ENCODE results near the gene ZMAT3. TPM values are rescaled to one million over a fixed set of nuclear protein-coding genes. Genes with fewer than 3 reads are reported as not detected.
A peak's percentile ranks its signal among the peaks of the same experiment; 100 is the strongest.

The ZMAT3 gene
- total RNA-seq, 2 experiments from 2014 or later, result 9.5 to 9.9 TPM

DNA sequence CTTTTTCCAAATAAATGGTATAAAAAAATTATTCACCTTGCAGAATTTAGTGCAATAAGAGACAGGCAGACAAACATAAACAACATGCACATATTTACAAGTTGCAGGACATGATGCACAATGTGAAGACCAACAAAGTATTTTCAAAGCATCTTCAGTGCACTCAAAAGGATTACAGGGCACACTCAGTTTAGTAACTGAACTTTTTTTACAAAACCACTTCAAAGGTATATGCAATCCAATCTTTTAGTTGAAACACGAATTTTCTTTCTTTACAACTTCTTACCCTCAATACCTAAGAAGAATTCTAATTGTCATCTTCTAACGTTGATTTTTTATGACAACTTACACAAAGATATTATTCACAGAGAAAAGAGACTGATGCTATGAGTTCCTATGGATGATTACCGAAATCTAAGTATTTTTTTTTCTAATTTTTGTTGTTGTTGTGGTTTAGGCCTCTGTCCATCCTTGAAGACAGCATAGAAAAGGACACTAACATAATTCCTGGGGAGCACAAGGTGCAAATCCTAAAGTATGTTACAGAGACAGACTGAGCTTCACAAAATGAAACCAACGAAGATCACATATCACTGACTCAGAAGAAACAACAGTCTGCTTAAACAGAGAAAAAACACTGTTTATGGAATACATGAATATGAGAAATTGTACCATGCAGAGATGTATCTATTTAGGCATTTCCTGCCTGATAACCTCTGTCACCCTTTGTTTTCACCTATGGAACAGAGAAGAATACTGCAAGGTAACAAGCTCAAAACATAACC lies 50.3 kb downstream of the ZMAT3 start:
- ChIA-PET CTCF (interaction anchor here (0.6 to 2.7 kb wide), 2 partner anchors 294 to 300 kb away, joined by 3 to 14 read pairs; no protein-coding TSS in a partner anchor), POLR2A (interaction anchor here (0.9 kb wide), 1 partner anchor 626 kb away, joined by 3 read pairs; no protein-coding TSS in a partner anchor)
- Mint-ChIP-seq H3K36me3 (ENCODE audit: low read depth) (peaks cover 3% of the 10 kb centered on the region), H3K4me3 (peak overlapping the region; percentile 53), H3K27ac (peak overlapping the region; percentile 80), H3K4me1 (peaks cover 34% of the 10 kb centered on the region), H3K9me3 (ENCODE audit: low read depth) (no peaks in the 10 kb centered on the region), H3K27me3 (no peaks in the 10 kb centered on the region)
- DNase-seq (no peak), ATAC-seq (peak; percentile 67)
- intact Hi-C loops (cut with DNase I, micrococcal nuclease), result no loop called here

DNA sequence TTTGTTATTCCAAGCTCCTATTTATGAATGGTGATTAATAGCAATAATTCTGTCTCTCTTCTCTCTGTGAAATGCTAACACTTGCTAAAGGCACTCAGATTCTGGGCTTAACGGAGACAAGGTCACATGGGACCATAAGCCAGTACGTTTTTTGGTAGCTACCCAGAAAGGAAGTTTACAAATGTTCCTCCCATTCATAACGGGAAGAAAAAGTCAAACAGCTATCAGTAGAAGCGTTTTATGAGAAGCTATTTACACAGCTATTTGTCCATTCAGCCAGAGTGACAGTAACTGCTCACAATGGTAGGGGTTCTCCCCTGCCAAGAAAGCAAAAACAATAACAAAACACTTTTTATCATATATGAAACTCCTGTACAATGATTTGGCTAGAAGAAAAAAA lies 51.5 kb downstream of the ZMAT3 start:
- peaks cover 44% of the 10 kb centered on the region for H3K4me1 Mint-ChIP-seq
- peak overlapping the region; percentile 80 for H3K27ac Mint-ChIP-seq
- no peaks in the 10 kb centered on the region for H3K27me3 Mint-ChIP-seq
- intact Hi-C loops (cut with DNase I, micrococcal nuclease), result no loop called here
- no peaks in the 10 kb centered on the region for H3K9me3 Mint-ChIP-seq (ENCODE audit: low read depth)
- H3K4me3 Mint-ChIP-seq, result peak overlapping the region; percentile 14
- peak; percentile 21 for ATAC-seq
- peaks cover 3% of the 10 kb centered on the region for H3K36me3 Mint-ChIP-seq (ENCODE audit: low read depth)
- DNase-seq, result no peak
- ChIA-PET CTCF (interaction anchor here (0.9 to 2.7 kb wide), 6 partner anchors 9 to 302 kb away, joined by 3 to 14 read pairs (median 6); no protein-coding TSS in a partner anchor), POLR2A (no interaction called here)

DNA sequence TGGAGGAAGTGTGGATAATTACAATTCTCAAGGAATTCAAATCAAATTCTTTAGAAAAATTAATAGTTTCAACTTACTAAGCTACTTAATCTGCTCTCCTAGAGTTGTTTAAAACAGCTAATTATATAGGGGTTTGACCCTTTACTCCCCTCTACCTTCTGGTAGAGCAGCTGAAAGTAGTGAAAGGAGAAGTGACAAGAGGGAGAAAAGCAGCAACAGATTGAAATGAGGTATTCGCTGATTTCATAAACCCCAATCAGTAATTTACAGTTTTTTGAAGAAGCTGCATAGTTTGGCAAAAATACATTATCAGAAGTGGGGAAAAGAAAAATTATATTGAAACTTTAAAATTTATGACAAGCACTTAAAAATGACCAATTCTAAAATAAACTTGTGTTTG lies 52.8 kb downstream of the ZMAT3 start:
- peaks cover 45% of the 10 kb centered on the region for H3K4me1 Mint-ChIP-seq
- ATAC-seq (no peak), DNase-seq (no peak)
- CTCF ChIA-PET, result interaction anchor here (0.6 to 1.9 kb wide), 4 partner anchors 21 to 303 kb away, joined by 3 to 9 read pairs (median 3); partner anchors contain the start of gene PIK3CA
- intact Hi-C loops (cut with DNase I, micrococcal nuclease), result loop anchor here (5.0 kb wide), 2 partner anchors 543 to 583 kb away; partner anchors contain the start of genes ACTL6A (in 1 of the 2), MRPL47 (in 1 of the 2) and NDUFB5 (in 1 of the 2)
- H3K36me3 Mint-ChIP-seq (ENCODE audit: low read depth), result peaks cover 3% of the 10 kb centered on the region
- no peak overlapping the region for H3K27ac Mint-ChIP-seq
- POLR2A ChIA-PET, result no interaction called here
- H3K27me3 Mint-ChIP-seq, result no peaks in the 10 kb centered on the region
- no peaks in the 10 kb centered on the region for H3K9me3 Mint-ChIP-seq (ENCODE audit: low read depth)
- no peak overlapping the region for H3K4me3 Mint-ChIP-seq

DNA sequence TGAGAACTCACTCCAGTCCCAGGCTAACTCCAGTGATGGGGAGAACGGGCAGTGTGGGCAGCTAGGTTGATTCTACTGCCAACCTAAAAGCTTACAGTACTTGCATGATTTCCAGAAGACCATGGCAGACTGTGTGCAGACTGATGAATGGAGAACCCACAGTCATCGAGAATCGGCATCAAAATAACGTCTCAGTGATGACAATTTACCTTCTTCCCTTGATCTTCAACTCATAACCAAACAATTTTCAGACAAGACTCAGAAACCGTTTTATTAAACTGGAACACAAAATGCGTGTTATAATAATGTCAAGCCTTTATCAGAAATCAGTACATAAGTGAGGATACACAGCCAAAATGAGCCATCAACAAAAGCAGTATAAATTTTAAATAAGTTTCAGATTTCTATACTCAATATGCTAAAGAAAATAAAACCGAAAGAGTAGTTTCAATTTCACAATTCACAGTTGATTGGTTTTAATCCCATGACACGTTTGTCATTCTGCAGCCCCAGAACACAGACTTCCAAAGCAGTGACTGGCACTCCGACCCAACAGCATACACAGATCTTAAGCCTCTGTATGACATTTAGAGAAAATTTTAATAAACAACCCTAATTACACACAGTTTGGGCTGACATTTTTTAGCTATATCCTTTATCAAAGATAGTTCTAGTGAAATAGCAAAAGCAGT lies 54.5 kb downstream of the ZMAT3 start:
- DNase-seq (peak; percentile 25), ATAC-seq (peak; percentile 31)
- ChIA-PET POLR2A (no interaction called here), CTCF (interaction anchor here (0.6 to 2.4 kb wide), 5 partner anchors 8 to 298 kb away, joined by 3 to 17 read pairs (median 4); no protein-coding TSS in a partner anchor)
- no peaks in the 10 kb centered on the region for H3K27me3 Mint-ChIP-seq
- peak overlapping the region; percentile 55 for H3K4me3 Mint-ChIP-seq
- H3K36me3 Mint-ChIP-seq (ENCODE audit: low read depth), result peaks cover 3% of the 10 kb centered on the region
- no peak overlapping the region for H3K27ac Mint-ChIP-seq
- H3K9me3 Mint-ChIP-seq (ENCODE audit: low read depth), result no peaks in the 10 kb centered on the region
- H3K4me1 Mint-ChIP-seq, result peaks cover 48% of the 10 kb centered on the region
- intact Hi-C loops (cut with DNase I, micrococcal nuclease), result loop anchor here (1.0 to 5.0 kb wide), 3 partner anchors 54 to 585 kb away; partner anchors contain the start of genes ACTL6A (in 1 of the 2), MRPL47 (in 1 of the 2), NDUFB5 (in 1 of the 2) and ZMAT3 (in 1 of the 2)

DNA sequence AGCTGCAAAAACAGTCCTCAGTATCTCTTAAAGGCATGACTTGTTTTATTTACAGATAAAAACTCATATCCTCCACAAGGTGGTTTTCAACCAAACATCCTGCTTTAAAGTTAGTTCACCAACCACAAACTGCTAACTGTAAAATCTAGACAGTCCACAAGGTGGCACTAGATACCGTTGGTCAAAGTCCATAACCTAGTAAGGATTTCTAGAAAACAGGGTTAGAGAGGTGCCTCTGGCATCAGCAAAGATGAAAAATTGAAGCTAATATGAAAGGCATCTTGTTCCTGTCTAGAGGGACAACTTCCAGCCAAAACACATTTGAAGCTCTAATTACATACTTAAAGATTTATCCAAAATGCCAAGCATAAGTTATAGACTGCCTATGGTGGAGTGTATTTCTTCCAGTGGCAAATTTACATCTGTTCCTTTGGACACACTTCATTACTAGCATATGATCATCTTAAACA lies 56.0 kb downstream of the ZMAT3 start:
- ChIA-PET POLR2A (interaction anchor here (0.6 kb wide), 1 partner anchor 15 kb away, joined by 3 read pairs; no protein-coding TSS in a partner anchor), CTCF (interaction anchor here (0.6 to 2.4 kb wide), 35 partner anchors 9 to 546 kb away, joined by 3 to 17 read pairs (median 4); partner anchors contain the start of genes MFN1 and ZNF639)
- H3K9me3 Mint-ChIP-seq (ENCODE audit: low read depth), result no peaks in the 10 kb centered on the region
- H3K4me3 Mint-ChIP-seq, result no peak overlapping the region
- H3K4me1 Mint-ChIP-seq, result peaks cover 35% of the 10 kb centered on the region
- ATAC-seq (peak; percentile 83), DNase-seq (peak; percentile 65)
- peaks cover 3% of the 10 kb centered on the region for H3K36me3 Mint-ChIP-seq (ENCODE audit: low read depth)
- intact Hi-C loops (cut with DNase I, micrococcal nuclease), result loop anchor here (1.0 to 5.0 kb wide), 8 partner anchors 15 to 587 kb away; partner anchors contain the start of genes ACTL6A (in 2 of the 2), MRPL47 (in 1 of the 2), NDUFB5 (in 1 of the 2) and ZMAT3 (in 1 of the 2)
- no peak overlapping the region for H3K27ac Mint-ChIP-seq
- H3K27me3 Mint-ChIP-seq, result peaks cover 4% of the 10 kb centered on the region

DNA sequence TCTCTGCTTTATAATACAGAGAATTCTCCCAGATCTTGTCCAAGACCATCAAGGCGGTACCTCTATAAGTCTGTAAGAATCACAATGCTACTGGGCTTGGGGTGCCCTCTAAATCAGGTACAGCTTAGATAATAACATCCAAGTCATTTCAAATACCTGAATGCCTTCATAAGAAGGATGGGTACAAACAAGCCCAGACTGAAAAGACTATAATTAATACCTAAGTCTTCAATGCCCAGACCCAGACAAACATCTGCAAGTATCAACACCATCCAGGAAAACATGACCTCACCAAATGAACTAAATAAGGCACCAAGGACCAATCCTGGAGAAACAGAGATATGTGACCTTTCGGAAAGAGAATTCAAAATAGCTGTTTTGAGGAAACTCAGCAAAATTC lies 65.9 kb downstream of the ZMAT3 start:
- ChIA-PET CTCF (interaction anchor here (0.6 kb wide), 1 partner anchor 315 kb away, joined by 3 read pairs; no protein-coding TSS in a partner anchor), POLR2A (no interaction called here)
- Mint-ChIP-seq H3K36me3 (ENCODE audit: low read depth) (no peaks in the 10 kb centered on the region), H3K9me3 (ENCODE audit: low read depth) (no peaks in the 10 kb centered on the region), H3K27me3 (peaks cover 9% of the 10 kb centered on the region), H3K4me3 (no peak overlapping the region), H3K27ac (no peak overlapping the region), H3K4me1 (peaks cover 4% of the 10 kb centered on the region)
- ATAC-seq, result no peak
- no peak for DNase-seq
- intact Hi-C loops (cut with DNase I, micrococcal nuclease), result no loop called here

DNA sequence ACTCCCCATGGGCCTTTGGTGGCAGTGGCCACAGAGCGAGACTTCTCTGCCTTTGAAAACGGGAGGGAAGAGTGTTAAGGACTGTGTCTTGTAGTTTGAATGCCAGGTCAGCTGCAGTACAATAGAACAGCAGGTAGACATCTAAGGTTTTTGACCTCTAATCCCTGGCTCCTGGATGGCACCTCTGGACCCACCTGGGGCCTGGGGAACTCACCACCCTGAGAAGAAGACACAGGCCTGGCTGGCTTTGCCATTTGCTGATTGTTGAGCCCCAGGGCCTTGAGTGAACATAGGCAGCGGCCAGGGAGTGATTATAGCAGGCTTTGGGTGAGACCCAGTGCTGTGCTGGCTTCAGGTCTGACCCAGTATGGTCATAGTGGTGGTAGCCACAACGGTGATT lies 66.4 kb downstream of the ZMAT3 start:
- POLR2A ChIA-PET, result no interaction called here
- CTCF ChIA-PET, result interaction anchor here (0.6 kb wide), 1 partner anchor 316 kb away, joined by 3 read pairs; no protein-coding TSS in a partner anchor

DNA sequence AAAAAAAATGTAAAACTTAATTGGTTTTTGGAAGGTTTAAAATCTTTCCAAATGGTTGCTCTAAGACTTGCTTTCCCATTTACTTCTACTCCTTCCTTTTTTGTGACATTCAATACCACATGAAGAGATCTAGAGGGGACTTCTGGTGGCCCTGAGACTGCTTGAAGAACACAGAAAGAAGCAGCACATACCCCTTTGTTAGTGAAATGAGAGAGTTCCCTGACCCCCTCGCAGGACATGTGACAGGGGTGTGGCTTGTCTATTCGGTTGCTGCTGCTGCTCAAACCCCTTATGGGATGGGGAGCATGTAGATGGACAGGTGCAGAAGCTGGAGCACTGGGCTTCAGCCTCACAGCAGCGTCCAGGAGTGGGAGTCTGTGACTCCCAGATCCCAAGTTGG lies 71.0 kb downstream of the ZMAT3 start:
- H3K36me3 Mint-ChIP-seq (ENCODE audit: low read depth), result no peaks in the 10 kb centered on the region
- H3K9me3 Mint-ChIP-seq (ENCODE audit: low read depth), result no peaks in the 10 kb centered on the region
- ChIA-PET POLR2A (interaction anchor here (0.6 kb wide), 1 partner anchor 591 kb away, joined by 3 read pairs; no protein-coding TSS in a partner anchor), CTCF (interaction anchor here (0.8 kb wide), 2 partner anchors 261 to 562 kb away, joined by 3 to 4 read pairs; partner anchors contain the start of gene ACTL6A)
- DNase-seq (no peak), ATAC-seq (no peak)
- no peaks in the 10 kb centered on the region for H3K27me3 Mint-ChIP-seq
- H3K4me1 Mint-ChIP-seq, result peaks cover 17% of the 10 kb centered on the region
- H3K4me3 Mint-ChIP-seq, result no peak overlapping the region
- no peak overlapping the region for H3K27ac Mint-ChIP-seq
- intact Hi-C loops (cut with DNase I, micrococcal nuclease), result loop anchor here in 1 of 2 experiments (2.0 kb wide), 1 partner anchor 14 kb away; no protein-coding TSS in a partner anchor

More for the DNA sequence above, 66.4 kb downstream of the ZMAT3 start:
- Mint-ChIP-seq H3K27ac (no peak overlapping the region), H3K4me3 (no peak overlapping the region), H3K36me3 (ENCODE audit: low read depth) (no peaks in the 10 kb centered on the region), H3K9me3 (ENCODE audit: low read depth) (no peaks in the 10 kb centered on the region), H3K27me3 (peaks cover 6% of the 10 kb centered on the region), H3K4me1 (peaks cover 7% of the 10 kb centered on the region)
- DNase-seq (no peak), ATAC-seq (no peak)
- intact Hi-C loops (cut with DNase I, micrococcal nuclease), result no loop called here

DNA sequence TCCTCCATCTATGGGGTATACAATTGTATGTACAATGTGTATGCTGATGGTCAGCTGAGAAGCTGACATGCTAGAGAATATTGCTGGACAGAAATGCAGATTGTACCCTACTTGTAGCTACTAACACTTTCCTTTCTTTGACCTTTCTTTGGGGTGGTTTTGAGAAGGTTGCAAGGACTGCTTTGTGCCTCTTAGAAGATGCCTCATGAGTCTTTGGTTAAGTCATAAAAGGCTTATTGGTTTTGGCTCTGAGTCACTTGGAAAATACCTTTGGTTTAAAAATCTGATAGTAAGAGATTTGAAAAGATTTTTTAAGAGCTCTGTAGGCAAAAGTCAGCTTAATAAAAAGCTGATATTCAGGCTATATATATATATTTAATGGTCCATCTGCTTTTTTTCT lies 71.5 kb downstream of the ZMAT3 start:
- POLR2A ChIA-PET, result interaction anchor here (0.6 to 0.7 kb wide), 2 partner anchors 15 to 592 kb away, joined by 3 read pairs; no protein-coding TSS in a partner anchor
- no peak for DNase-seq
- Mint-ChIP-seq H3K27ac (peak overlapping the region; percentile 84), H3K9me3 (ENCODE audit: low read depth) (no peaks in the 10 kb centered on the region), H3K4me3 (no peak overlapping the region), H3K4me1 (peaks cover 17% of the 10 kb centered on the region), H3K36me3 (ENCODE audit: low read depth) (no peaks in the 10 kb centered on the region), H3K27me3 (no peaks in the 10 kb centered on the region)
- CTCF ChIA-PET, result interaction anchor here (0.8 kb wide), 2 partner anchors 262 to 562 kb away, joined by 3 to 4 read pairs; partner anchors contain the start of gene ACTL6A
- peak; percentile 98 for ATAC-seq
- intact Hi-C loops (cut with DNase I, micrococcal nuclease), result loop anchor here in 1 of 2 experiments (2.0 kb wide), 1 partner anchor 15 kb away; no protein-coding TSS in a partner anchor

DNA sequence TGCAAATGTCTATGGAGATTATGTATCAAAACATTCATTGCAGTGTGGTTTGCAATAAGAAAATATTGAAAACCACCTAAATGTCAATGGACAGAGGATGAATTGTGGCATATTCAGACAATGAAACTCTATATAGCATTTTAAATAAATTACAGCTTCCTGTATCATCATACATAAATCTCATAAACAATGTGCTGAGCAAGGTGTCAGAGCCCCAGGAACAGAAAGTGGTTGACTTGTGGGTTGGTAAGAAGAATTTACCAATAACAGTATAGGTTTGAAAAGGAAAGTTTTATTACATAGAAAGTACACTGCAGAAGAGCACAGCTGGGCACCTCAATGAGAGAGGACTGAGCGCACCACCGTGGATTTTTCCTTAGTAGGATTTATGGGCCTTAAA lies 75.2 kb downstream of the ZMAT3 start:
- H3K4me1 Mint-ChIP-seq, result peaks cover 17% of the 10 kb centered on the region
- peaks cover 16% of the 10 kb centered on the region for H3K36me3 Mint-ChIP-seq (ENCODE audit: low read depth)
- H3K27ac Mint-ChIP-seq, result no peak overlapping the region
- ChIA-PET POLR2A (no interaction called here), CTCF (interaction anchor here (1.2 kb wide), 1 partner anchor 319 kb away, joined by 3 read pairs; no protein-coding TSS in a partner anchor)
- H3K9me3 Mint-ChIP-seq (ENCODE audit: low read depth), result peaks cover 2% of the 10 kb centered on the region
- ATAC-seq (peak; percentile 21), DNase-seq (no peak)
- intact Hi-C loops (cut with DNase I, micrococcal nuclease), result no loop called here
- H3K27me3 Mint-ChIP-seq, result no peaks in the 10 kb centered on the region
- no peak overlapping the region for H3K4me3 Mint-ChIP-seq

DNA sequence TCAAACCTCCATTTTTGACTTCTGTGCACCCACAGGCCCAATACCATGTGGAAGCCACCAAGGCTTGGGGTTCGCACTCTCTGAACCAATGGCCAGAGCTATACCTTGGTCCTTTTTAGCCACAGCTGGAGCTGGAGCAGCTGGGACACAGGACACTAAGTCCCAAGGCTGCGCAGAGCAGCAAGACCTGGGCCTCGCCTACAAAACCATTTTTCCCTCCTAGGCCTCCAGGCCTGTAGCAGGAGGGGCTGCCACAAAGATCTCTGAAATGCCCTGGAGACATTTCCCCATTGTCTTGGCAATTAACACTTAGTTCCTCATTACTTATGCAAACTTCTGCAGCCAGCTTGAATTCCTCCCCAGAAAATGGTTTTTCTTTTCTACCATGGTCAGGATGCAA lies 81.3 kb downstream of the ZMAT3 start:
- ATAC-seq (no peak), DNase-seq (no peak)
- ChIA-PET CTCF (no interaction called here), POLR2A (no interaction called here)
- no peak overlapping the region for H3K4me3 Mint-ChIP-seq
- no peaks in the 10 kb centered on the region for H3K27me3 Mint-ChIP-seq
- H3K4me1 Mint-ChIP-seq, result no peaks in the 10 kb centered on the region
- peaks cover 61% of the 10 kb centered on the region for H3K36me3 Mint-ChIP-seq (ENCODE audit: low read depth)
- intact Hi-C loops (cut with DNase I, micrococcal nuclease), result no loop called here
- H3K9me3 Mint-ChIP-seq (ENCODE audit: low read depth), result peaks cover 45% of the 10 kb centered on the region
- no peak overlapping the region for H3K27ac Mint-ChIP-seq

Measured in activated CD4-positive, alpha-beta T cell treated with anti-CD3 and anti-CD28 coated beads for 36 hours (primary cell).